ENCODE results near the gene PTPRR.
A peak's percentile ranks its signal among the peaks of the same experiment; 100 is the strongest.

PTPRR gene

DNA sequence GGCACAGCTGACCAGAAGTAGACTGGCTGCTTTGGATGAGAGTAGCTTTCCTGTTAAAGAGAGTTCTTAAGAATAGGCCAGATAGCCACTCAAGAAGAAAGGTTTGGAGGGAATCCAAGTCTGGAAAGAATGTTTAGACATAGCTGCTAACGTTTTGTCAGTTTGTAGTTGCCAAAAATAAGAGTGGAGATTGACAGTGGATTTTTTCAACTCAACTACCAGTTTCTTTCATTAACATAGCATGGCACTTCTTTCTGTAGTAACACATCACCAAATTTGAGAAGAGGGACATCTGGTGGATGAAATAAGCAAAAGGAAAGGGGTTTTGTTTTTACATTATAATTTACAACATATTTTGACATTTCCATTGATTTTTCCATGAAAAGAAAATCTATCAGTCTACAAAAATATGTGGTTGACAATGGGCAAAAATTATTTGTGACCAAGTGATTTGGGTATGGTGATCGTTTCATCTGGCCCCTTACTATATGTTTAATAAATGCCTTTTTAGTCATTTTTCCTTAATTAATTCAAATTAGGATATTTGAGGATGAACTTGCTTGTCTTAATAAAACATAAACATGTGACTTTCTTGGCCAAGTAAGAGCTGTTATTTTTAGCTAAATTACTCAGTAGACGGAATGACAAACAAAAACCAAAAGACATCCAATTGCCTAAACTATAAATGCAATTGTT, 71.1 kb downstream of the PTPRR start:
- Histone ChIP-seq H2BK5ac (ENCODE audit: low read depth, low read length, poor library complexity) (no peak overlapping the region), H2AK5ac (ENCODE audit: low read length) (no peak overlapping the region), H3K79me1 (ENCODE audit: low read length) (no peaks in the 10 kb centered on the region), H4K8ac (ENCODE audit: low read depth, low read length) (no peak overlapping the region), H3K14ac (ENCODE audit: low read length) (no peak overlapping the region), H2BK12ac (ENCODE audit: low read length) (no peak overlapping the region), H4K91ac (ENCODE audit: low read depth, low read length) (no peak overlapping the region), H4K12ac (ENCODE audit: low read depth, low read length) (no peak overlapping the region), H3K9me3 (ENCODE audit: insufficient read depth, low read depth, low read length) (no peaks in the 10 kb centered on the region), H3K4ac (ENCODE audit: low read depth, low read length) (no peak overlapping the region), H3K18ac (ENCODE audit: low read length) (no peak overlapping the region), H3K23ac (ENCODE audit: low read length) (no peak overlapping the region), H3K36me3 (ENCODE audit: control insufficient read depth in 1 of 2, insufficient read depth in 2 of 2, low read length in 2 of 2) (no peaks in the 10 kb centered on the region), H2BK120ac (ENCODE audit: insufficient read depth, low read length, poor library complexity) (no peak overlapping the region), H2AFZ (ENCODE audit: insufficient read depth, low read length, poor library complexity) (no peak overlapping the region), H3K4me3 (ENCODE audit: low read depth, low read length) (no peak overlapping the region), H3K4me1 (ENCODE audit: control insufficient read depth in 1 of 2, insufficient read depth in 2 of 2, low read length in 2 of 2) (no peaks in the 10 kb centered on the region), H3K79me2 (ENCODE audit: control insufficient read depth, insufficient read depth, low read length, poor library complexity) (no peaks in the 10 kb centered on the region), H3K27me3 (ENCODE audit: insufficient read depth, low read length) (no peaks in the 10 kb centered on the region), H3K27ac (ENCODE audit: low read depth, low read length) (no peak overlapping the region), H3K9ac (ENCODE audit: low read length) (no peak overlapping the region), H3K4me2 (ENCODE audit: low read length) (no peak overlapping the region)
- no CpG with 5 or more reads among the region's 3 CpGs for WGBS (ENCODE audit: extremely low coverage, insufficient coverage, insufficient read length)
- DNase-seq, result peak in 1 of 2 donors; percentile 61

DNA sequence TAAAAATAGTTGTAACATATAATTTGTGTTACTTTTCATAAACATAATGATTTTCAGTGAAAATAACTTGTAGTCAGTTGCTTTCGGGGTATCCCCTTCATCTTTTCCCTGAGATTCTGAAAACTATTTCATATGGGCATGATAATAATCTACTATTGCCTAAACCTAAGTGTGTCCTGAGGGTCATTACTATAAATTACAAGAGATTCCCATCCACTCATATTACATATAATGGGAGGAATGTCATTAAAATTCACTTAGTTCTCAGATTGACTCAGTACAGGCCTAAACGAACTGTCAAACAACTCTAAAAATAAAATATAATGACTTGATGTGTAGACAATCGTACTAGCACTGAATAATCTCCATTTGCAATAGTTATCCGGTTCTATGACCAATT, 72.7 kb downstream of the PTPRR start:
- H3K4ac ChIP-seq (ENCODE audit: low read depth, low read length), result no peak overlapping the region
- no peak overlapping the region for H4K12ac ChIP-seq (ENCODE audit: low read depth, low read length)
- H2AK5ac ChIP-seq (ENCODE audit: low read length), result no peak overlapping the region
- no peak overlapping the region for H3K14ac ChIP-seq (ENCODE audit: low read length)
- H3K23ac ChIP-seq (ENCODE audit: low read length), result no peak overlapping the region
- H2BK120ac ChIP-seq (ENCODE audit: insufficient read depth, low read length, poor library complexity), result no peak overlapping the region
- H3K79me2 ChIP-seq (ENCODE audit: control insufficient read depth, insufficient read depth, low read length, poor library complexity), result no peaks in the 10 kb centered on the region
- no peaks in the 10 kb centered on the region for H3K79me1 ChIP-seq (ENCODE audit: low read length)
- no CpG with 5 or more reads among the region's 4 CpGs for WGBS (ENCODE audit: extremely low coverage, insufficient coverage, insufficient read length)
- H3K4me3 ChIP-seq (ENCODE audit: low read depth, low read length), result no peak overlapping the region
- no peak overlapping the region for H3K4me2 ChIP-seq (ENCODE audit: low read length)
- H3K18ac ChIP-seq (ENCODE audit: low read length), result no peak overlapping the region
- H2BK5ac ChIP-seq (ENCODE audit: low read depth, low read length, poor library complexity), result no peak overlapping the region
- H3K27me3 ChIP-seq (ENCODE audit: insufficient read depth, low read length), result no peaks in the 10 kb centered on the region
- no peaks in the 10 kb centered on the region for H3K36me3 ChIP-seq (ENCODE audit: control insufficient read depth in 1 of 2, insufficient read depth in 2 of 2, low read length in 2 of 2)
- no peaks in the 10 kb centered on the region for H3K4me1 ChIP-seq (ENCODE audit: control insufficient read depth in 1 of 2, insufficient read depth in 2 of 2, low read length in 2 of 2)
- H4K8ac ChIP-seq (ENCODE audit: low read depth, low read length), result no peak overlapping the region
- peak in 1 of 2 donors; percentile 2 for DNase-seq
- H3K27ac ChIP-seq (ENCODE audit: low read depth, low read length), result no peak overlapping the region
- H3K9ac ChIP-seq (ENCODE audit: low read length), result no peak overlapping the region
- H3K9me3 ChIP-seq (ENCODE audit: insufficient read depth, low read depth, low read length), result no peaks in the 10 kb centered on the region
- no peak overlapping the region for H2AFZ ChIP-seq (ENCODE audit: insufficient read depth, low read length, poor library complexity)
- no peak overlapping the region for H4K91ac ChIP-seq (ENCODE audit: low read depth, low read length)
- H2BK12ac ChIP-seq (ENCODE audit: low read length), result no peak overlapping the region

DNA sequence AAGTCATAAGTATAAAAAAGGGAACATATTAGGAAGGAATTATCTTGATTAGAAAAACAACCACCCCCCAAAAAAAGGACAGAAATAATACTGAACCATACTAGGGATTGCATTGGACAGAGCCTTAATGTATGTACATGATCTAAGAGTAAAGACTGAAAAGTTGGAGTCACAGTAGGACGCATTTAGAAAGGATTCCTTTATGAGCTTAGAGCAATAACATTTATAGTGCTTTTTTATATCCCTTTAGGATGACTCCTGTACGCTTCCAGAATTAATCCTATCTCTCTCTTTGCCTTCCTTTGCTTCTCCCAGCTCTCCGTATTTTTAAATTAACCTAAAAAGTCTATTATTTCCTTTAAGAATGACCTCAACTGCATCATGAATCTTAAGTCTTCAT, 75.3 kb downstream of the PTPRR start:
- Histone ChIP-seq H3K79me2 (ENCODE audit: control insufficient read depth, insufficient read depth, low read length, poor library complexity) (no peaks in the 10 kb centered on the region), H2AK5ac (ENCODE audit: low read length) (no peak overlapping the region), H3K36me3 (ENCODE audit: control insufficient read depth in 1 of 2, insufficient read depth in 2 of 2, low read length in 2 of 2) (no peaks in the 10 kb centered on the region), H3K14ac (ENCODE audit: low read length) (no peak overlapping the region), H3K4me2 (ENCODE audit: low read length) (no peak overlapping the region), H3K4me1 (ENCODE audit: control insufficient read depth in 1 of 2, insufficient read depth in 2 of 2, low read length in 2 of 2) (no peaks in the 10 kb centered on the region), H2BK5ac (ENCODE audit: low read depth, low read length, poor library complexity) (no peak overlapping the region), H3K27me3 (ENCODE audit: insufficient read depth, low read length) (no peaks in the 10 kb centered on the region), H3K18ac (ENCODE audit: low read length) (no peak overlapping the region), H3K27ac (ENCODE audit: low read depth, low read length) (no peak overlapping the region), H4K12ac (ENCODE audit: low read depth, low read length) (no peak overlapping the region), H4K91ac (ENCODE audit: low read depth, low read length) (no peak overlapping the region), H4K8ac (ENCODE audit: low read depth, low read length) (no peak overlapping the region), H3K9me3 (ENCODE audit: insufficient read depth, low read depth, low read length) (no peaks in the 10 kb centered on the region), H3K79me1 (ENCODE audit: low read length) (no peaks in the 10 kb centered on the region), H3K9ac (ENCODE audit: low read length) (no peak overlapping the region), H2BK12ac (ENCODE audit: low read length) (no peak overlapping the region), H3K4me3 (ENCODE audit: low read depth, low read length) (no peak overlapping the region), H3K23ac (ENCODE audit: low read length) (no peak overlapping the region), H3K4ac (ENCODE audit: low read depth, low read length) (no peak overlapping the region), H2AFZ (ENCODE audit: insufficient read depth, low read length, poor library complexity) (no peak overlapping the region), H2BK120ac (ENCODE audit: insufficient read depth, low read length, poor library complexity) (no peak overlapping the region)
- no CpG with 5 or more reads among the region's 3 CpGs for WGBS (ENCODE audit: extremely low coverage, insufficient coverage, insufficient read length)
- DNase-seq, result no peak

DNA sequence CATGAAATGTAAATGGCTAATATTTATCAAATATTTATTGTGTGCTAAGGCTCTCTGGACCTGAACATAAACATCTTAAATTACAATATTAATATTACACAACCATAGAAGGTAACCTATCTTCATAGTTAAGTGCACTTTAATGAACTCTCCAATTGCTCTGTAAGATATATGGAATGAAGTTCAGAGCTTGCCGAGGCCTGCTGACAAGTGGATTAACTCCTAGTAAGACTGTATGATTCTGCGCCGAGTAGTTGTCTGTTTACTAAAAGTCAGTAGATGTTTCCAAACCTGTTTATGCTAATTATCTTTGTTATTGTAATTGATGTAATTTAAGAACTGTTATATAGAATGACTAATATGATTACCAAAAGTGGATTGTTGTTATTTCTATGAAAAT, 77.2 kb downstream of the PTPRR start:
- no CpG with 5 or more reads among the region's 3 CpGs for WGBS (ENCODE audit: extremely low coverage, insufficient coverage, insufficient read length)
- no peak overlapping the region for H2BK120ac ChIP-seq (ENCODE audit: insufficient read depth, low read length, poor library complexity)
- H4K8ac ChIP-seq (ENCODE audit: low read depth, low read length), result no peak overlapping the region
- H3K18ac ChIP-seq (ENCODE audit: low read length), result no peak overlapping the region
- H3K14ac ChIP-seq (ENCODE audit: low read length), result no peak overlapping the region
- no peak for DNase-seq
- no peaks in the 10 kb centered on the region for H3K9me3 ChIP-seq (ENCODE audit: insufficient read depth, low read depth, low read length)
- H4K12ac ChIP-seq (ENCODE audit: low read depth, low read length), result no peak overlapping the region
- no peak overlapping the region for H3K27ac ChIP-seq (ENCODE audit: low read depth, low read length)
- H3K79me1 ChIP-seq (ENCODE audit: low read length), result no peaks in the 10 kb centered on the region
- no peaks in the 10 kb centered on the region for H3K79me2 ChIP-seq (ENCODE audit: control insufficient read depth, insufficient read depth, low read length, poor library complexity)
- H4K91ac ChIP-seq (ENCODE audit: low read depth, low read length), result no peak overlapping the region
- no peak overlapping the region for H2AFZ ChIP-seq (ENCODE audit: insufficient read depth, low read length, poor library complexity)
- H3K4me1 ChIP-seq (ENCODE audit: control insufficient read depth in 1 of 2, insufficient read depth in 2 of 2, low read length in 2 of 2), result no peaks in the 10 kb centered on the region
- no peaks in the 10 kb centered on the region for H3K36me3 ChIP-seq (ENCODE audit: control insufficient read depth in 1 of 2, insufficient read depth in 2 of 2, low read length in 2 of 2)
- H3K4me3 ChIP-seq (ENCODE audit: low read depth, low read length), result no peak overlapping the region
- H3K27me3 ChIP-seq (ENCODE audit: insufficient read depth, low read length), result no peaks in the 10 kb centered on the region
- no peak overlapping the region for H3K4me2 ChIP-seq (ENCODE audit: low read length)
- no peak overlapping the region for H3K23ac ChIP-seq (ENCODE audit: low read length)
- H3K9ac ChIP-seq (ENCODE audit: low read length), result no peak overlapping the region
- H2BK5ac ChIP-seq (ENCODE audit: low read depth, low read length, poor library complexity), result no peak overlapping the region
- H3K4ac ChIP-seq (ENCODE audit: low read depth, low read length), result no peak overlapping the region
- H2AK5ac ChIP-seq (ENCODE audit: low read length), result no peak overlapping the region
- no peak overlapping the region for H2BK12ac ChIP-seq (ENCODE audit: low read length)
